ENCODE results near the gene PLAU. TPM values are rescaled to one million over a fixed set of nuclear protein-coding genes. Genes with fewer than 3 reads are reported as not detected.
"Not testable (repeated sequence)": the region's sequence is repeated elsewhere in the genome, so short reads cannot be mapped to it uniquely, and the experiment has no call there.

Gene PLAU
- total RNA-seq, 1 donor from 2014 or later: 13.4 TPM

GRCh38 chr10:73898730-73899410, 12.1 kb upstream of the PLAU start:
- DNase-seq: no peak

- peak; percentile 88 for DNase-seq
Observed at GRCh38 chr10:73899423-73899822, 11.5 kb upstream of the PLAU start.

GRCh38 chr10:73900064-73900463, 10.9 kb upstream of the PLAU start:
- DNase-seq: no peak

- DNase-seq: no peak
Observed at GRCh38 chr10:73901261-73901660, 9.7 kb upstream of the PLAU start.

GRCh38 chr10:73902351-73902750, 8.6 kb upstream of the PLAU start:
- no peak for DNase-seq

GRCh38 chr10:73905256-73906020, 5.5 kb upstream of the PLAU start:
- DNase-seq: peak; percentile 65

- DNase-seq: peak; percentile 73
Observed at GRCh38 chr10:73906524-73907447, 4.1 kb upstream of the PLAU start.

GRCh38 chr10:73907841-73908517, 3.0 kb upstream of the PLAU start:
- peak; percentile 39 for DNase-seq

GRCh38 chr10:73908853-73909539, 1.9 kb upstream of the PLAU start:
- DNase-seq: peak; percentile 97

- DNase-seq: no peak
Observed at GRCh38 chr10:73909540-73910115, 1.3 kb upstream of the PLAU start.

- DNase-seq: peak; percentile 45
Observed at GRCh38 chr10:73910401-73910763, 550 bp upstream of the PLAU start.

GRCh38 chr10:73911553-73912004, 647 bp downstream of the PLAU start:
- DNase-seq: no peak

GRCh38 chr10:73914036-73914435, 3.1 kb downstream of the PLAU start:
- no peak for DNase-seq

- DNase-seq: no peak
Observed at GRCh38 chr10:73915206-73915851, 4.4 kb downstream of the PLAU start.

- DNase-seq: no peak
Observed at GRCh38 chr10:73916761-73917470, 6.0 kb downstream of the PLAU start.

- no peak for DNase-seq
Observed at GRCh38 chr10:73917566-73918305, 6.8 kb downstream of the PLAU start.

GRCh38 chr10:73919481-73919880, 8.5 kb downstream of the PLAU start:
- DNase-seq: not testable (repeated sequence)

GRCh38 chr10:73920089-73920488, 9.2 kb downstream of the PLAU start:
- no peak for DNase-seq
